Brain microvascular endothelial cell (primary cell): ENCODE data around the gene SPESP1.

ENCODE experiments used
- DNase-seq: peaks from one replicate; pipeline ENCODE4 v3.0.0-alpha.2; 2020
- H3K27ac ChIP-seq: fragments of 250-450 bp; sonication (Bioruptor Pico); 2 replicates; pipeline ENCODE4 v1.5.1; 2020; ENCODE audit warnings: mild to moderate bottlenecking, moderate library complexity
- H3K27me3 ChIP-seq: fragments of 250-450 bp; sonication (Bioruptor Pico); replicated peaks from 2 replicates; pipeline ENCODE4 v1.5.1; 2020; ENCODE audit warnings: mild to moderate bottlenecking
- H3K36me3 ChIP-seq: fragments of 250-450 bp; sonication (Bioruptor Pico); replicated peaks from 2 replicates; pipeline ENCODE4 v1.5.1; 2020; ENCODE audit warnings: mild to moderate bottlenecking
- H3K4me3 ChIP-seq: 2 replicates; pipeline ENCODE4 v1.5.1; 2011; ENCODE audit warnings: low read depth, mild to moderate bottlenecking, control low read depth, low read length, moderate library complexity
- in situ Hi-C: cut with HindIII; loops from 2 replicates; pipeline ENCODE4 v1.10.0; 2017; ENCODE audit warnings: low sequenced_read_pairs, low pct_ligation_motif_present
- TF ChIP-seq, protein P1 (sequence below): IDR thresholded peaks from 2 replicates; pipeline ENCODE4 v1.5.1; 2011; ENCODE audit warnings: low read depth, mild to moderate bottlenecking, moderate library complexity, low read length, control low read depth, inconsistent platforms; ENCODE audit errors: missing control alignments

SPESP1 gene

DNA sequence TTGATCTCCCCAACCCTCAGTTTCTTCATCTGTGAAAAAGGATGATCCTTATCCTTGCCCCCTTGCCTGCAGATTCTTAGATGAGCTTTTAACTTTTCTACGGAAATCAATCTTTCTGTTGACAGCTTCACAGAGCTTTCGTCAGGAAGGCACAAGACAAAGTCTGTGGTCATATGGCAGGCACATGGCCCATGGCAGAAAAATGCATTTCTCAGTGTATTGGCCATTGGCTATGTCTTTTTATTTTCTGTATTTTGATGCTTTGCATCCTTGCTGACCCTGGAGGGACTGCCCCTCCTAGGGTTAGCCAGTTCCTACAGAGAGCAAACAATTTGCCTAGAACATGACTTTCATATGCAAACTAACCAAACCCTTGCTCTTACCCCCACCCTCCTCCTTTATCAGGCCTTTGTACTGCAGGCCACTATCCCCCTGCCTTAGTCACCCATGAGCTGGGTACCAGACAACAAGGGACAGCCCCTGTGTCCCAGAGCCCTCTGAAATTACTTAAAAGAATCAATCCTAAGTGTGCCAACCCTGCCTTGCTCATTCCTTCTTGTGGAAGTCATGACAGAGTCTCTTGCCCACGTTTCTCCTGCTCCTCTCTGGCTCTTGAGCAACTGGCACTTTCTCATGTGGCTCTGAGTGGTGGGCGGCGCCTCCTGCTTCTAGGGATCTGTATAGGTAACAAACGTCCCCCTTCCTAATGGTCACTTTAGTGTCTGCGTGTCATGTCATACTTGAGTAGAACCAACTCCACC lies 60.1 kb downstream of the SPESP1 start:
- TF ChIP-seq, protein P1, sequence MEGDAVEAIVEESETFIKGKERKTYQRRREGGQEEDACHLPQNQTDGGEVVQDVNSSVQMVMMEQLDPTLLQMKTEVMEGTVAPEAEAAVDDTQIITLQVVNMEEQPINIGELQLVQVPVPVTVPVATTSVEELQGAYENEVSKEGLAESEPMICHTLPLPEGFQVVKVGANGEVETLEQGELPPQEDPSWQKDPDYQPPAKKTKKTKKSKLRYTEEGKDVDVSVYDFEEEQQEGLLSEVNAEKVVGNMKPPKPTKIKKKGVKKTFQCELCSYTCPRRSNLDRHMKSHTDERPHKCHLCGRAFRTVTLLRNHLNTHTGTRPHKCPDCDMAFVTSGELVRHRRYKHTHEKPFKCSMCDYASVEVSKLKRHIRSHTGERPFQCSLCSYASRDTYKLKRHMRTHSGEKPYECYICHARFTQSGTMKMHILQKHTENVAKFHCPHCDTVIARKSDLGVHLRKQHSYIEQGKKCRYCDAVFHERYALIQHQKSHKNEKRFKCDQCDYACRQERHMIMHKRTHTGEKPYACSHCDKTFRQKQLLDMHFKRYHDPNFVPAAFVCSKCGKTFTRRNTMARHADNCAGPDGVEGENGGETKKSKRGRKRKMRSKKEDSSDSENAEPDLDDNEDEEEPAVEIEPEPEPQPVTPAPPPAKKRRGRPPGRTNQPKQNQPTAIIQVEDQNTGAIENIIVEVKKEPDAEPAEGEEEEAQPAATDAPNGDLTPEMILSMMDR = no peak
- H3K27ac ChIP-seq = no peak overlapping the region
- in situ Hi-C loops = no loop called here

DNA sequence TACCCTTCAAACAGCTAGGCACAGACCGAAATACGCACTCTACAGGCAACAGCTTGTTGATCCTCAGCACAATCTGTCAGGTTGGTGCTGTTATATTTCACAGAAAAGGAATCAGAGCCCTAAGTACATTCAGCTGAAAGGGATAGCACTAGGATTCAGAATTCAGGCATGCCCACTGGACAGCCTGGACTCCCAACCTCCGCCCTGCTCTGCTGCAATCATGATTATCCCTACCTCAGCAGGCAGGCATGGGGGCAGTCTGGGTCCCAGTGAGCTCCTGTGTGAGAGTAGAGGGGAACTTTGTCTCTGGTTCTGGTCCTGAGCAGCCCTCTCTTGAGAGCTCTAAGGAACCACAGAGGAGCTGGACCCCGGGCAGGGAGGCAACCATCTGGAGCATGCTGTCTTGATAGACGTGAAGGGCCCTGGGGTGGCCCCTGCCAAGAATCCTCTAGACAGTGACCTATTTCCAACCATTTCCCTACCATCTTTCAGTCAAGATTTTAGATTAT lies 60.7 kb downstream of the SPESP1 start:
- DNase-seq = no peak
- in situ Hi-C loops = no loop called here
- no peak overlapping the region for H3K4me3 ChIP-seq
- TF ChIP-seq, protein P1 = no peak
- H3K27ac ChIP-seq = no peak overlapping the region
- H3K36me3 ChIP-seq = no peaks in the 10 kb centered on the region
- H3K27me3 ChIP-seq = no peaks in the 10 kb centered on the region

More for the DNA sequence above, 60.1 kb downstream of the SPESP1 start:
- no peak for DNase-seq
- Histone ChIP-seq H3K4me3 (no peak overlapping the region), H3K27me3 (no peaks in the 10 kb centered on the region), H3K36me3 (no peaks in the 10 kb centered on the region)

DNA sequence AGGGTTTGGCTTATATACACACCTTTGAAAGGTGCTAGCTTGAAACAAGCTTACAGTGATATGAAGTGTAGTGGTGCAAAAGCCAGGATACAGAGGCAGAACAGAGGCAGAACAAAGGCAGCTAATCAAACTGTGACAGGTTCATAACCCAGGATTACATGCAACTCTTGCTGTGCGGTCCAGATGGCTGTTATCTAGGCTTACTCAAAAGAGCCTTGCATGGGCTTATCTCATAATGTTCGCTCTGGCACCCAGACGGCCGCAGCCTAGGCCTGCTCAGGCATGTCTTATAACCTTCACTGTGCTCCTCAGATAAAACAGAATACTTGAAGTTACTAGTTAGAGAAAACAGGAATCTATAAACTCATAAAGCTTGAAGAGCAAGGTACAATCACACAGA lies 61.4 kb downstream of the SPESP1 start:
- Histone ChIP-seq H3K4me3 (no peak overlapping the region), H3K27me3 (no peaks in the 10 kb centered on the region), H3K36me3 (no peaks in the 10 kb centered on the region), H3K27ac (no peak overlapping the region)
- DNase-seq = no peak
- TF ChIP-seq, protein P1 = no peak
- in situ Hi-C loops = no loop called here

DNA sequence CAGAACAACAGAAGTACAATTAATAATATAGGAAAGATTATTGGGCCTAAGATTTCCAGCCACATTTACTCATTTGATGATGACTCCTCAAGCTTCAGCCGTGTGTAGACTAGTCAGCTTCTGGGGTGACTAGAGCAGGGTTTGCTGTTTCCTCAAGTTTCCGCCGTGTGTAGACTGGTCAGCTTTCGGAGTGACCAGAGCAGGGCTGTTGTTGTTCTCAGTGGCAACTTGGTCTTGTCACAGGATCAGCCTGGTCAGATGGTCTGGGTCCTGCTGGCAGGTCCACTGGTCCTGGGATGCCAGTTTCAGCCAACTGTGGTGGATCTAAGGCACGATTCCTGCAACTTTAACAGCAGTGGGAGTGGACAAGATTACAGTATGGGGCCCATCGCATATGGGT lies 62.4 kb downstream of the SPESP1 start:
- H3K4me3 ChIP-seq = no peak overlapping the region
- H3K27ac ChIP-seq = no peak overlapping the region
- in situ Hi-C loops = no loop called here
- H3K27me3 ChIP-seq = no peaks in the 10 kb centered on the region
- no peak for DNase-seq
- no peaks in the 10 kb centered on the region for H3K36me3 ChIP-seq
- TF ChIP-seq, protein P1 = no peak

DNA sequence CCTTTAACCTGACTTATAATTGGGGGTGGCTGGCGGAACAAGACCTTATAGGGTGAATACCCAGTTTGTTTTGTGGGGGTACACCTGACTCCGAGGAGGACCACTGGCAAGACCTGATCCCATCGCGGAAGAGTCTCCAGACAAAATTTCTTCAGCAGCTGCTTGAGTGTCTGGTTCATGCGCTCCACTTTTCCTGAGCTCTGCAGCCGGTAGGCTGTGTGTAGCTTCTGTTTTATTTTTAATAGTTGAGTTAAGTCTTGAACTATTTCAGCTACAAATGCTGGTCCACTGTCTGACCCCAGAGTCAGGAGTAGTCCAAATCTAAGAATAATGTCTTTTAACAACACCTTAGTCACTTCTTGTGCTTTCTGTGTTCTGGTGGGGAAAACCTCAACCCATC lies 63.0 kb downstream of the SPESP1 start:
- H3K4me3 ChIP-seq = no peak overlapping the region
- TF ChIP-seq, protein P1 = no peak
- no peak overlapping the region for H3K27ac ChIP-seq
- no peaks in the 10 kb centered on the region for H3K36me3 ChIP-seq
- in situ Hi-C loops = no loop called here
- no peak for DNase-seq
- no peaks in the 10 kb centered on the region for H3K27me3 ChIP-seq
